Measurements from ENCODE around the gene PTAR1.

The PTAR1 gene

GRCh38 chr9:69750085-69750484 lies 9.7 kb downstream of the PTAR1 start:
- DNase-seq (ENCODE audit: low read depth in 2 of 2): no peak

GRCh38 chr9:69748304-69748703 lies 11.5 kb downstream of the PTAR1 start:
- no peak for DNase-seq (ENCODE audit: low read depth in 2 of 2)

GRCh38 chr9:69746859-69747560 lies 12.8 kb downstream of the PTAR1 start:
- no peak for DNase-seq (ENCODE audit: low read depth in 2 of 2)

DNA sequence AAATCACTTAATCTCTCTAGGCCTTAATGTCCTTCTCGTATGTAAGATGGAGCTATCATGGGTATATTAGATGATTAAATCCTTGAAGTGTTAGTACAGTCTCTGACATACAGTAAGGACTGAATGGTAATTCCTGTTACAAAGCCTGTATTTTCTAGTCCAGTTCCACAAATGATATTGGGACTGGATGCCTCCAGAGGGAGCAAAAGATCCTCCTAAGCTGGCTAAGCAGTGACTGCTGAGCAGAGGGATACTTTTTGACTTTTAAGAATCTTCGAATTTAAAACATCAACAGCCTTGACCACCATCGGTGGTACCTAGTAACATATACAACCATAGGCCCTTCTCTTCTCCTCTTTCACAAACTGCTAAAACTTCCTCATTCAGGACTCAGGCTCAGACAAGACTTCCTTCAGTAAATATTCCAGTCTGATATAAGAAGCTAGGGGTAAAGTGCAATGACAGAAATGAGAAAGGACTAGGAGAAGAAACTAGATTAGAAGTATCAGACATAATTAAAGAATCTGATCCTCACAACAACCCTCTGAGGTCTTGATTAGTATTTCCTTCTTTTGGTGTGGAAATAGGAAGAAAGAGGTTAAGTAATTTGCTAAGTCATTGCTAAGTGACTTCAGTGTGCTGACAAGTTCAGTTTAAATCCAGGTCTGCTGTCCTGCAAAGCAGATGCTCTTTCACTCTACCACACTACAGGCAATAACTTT lies 13.9 kb downstream of the PTAR1 start:
- DNase-seq (ENCODE audit: low read depth in 2 of 2): no peak

DNA sequence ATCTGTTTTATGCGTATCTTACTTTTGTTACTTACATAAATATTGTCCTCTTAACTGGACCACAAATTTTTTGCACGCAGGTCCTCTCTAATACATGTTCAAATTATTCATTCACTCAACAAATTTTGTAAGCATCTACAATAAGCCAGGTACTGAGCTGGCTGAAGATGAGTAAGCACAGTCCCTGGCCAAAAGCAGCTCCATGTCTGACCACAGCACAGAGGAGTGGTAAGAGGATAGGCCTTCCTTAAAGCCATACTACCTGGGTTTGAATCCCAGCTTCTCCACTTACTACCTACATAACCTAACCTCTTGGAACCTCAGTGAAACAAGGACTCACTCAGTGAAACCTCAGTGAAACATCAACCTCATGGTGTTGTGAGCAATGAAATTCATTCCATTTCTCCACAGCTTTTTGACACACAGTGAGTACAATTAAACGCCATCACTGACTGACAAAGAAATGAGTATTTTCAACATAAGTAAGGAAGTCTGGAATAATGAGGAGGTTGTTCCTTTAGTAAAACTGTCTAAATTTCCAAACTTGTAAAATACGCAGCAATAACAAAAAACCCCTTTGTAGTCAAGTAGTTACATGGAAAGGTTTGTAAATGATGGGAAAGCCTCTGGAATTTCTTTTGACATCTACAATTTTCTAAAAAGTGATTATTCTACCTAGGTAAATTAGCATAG lies 15.0 kb downstream of the PTAR1 start:
- DNase-seq (ENCODE audit: low read depth in 2 of 2): no peak

DNA sequence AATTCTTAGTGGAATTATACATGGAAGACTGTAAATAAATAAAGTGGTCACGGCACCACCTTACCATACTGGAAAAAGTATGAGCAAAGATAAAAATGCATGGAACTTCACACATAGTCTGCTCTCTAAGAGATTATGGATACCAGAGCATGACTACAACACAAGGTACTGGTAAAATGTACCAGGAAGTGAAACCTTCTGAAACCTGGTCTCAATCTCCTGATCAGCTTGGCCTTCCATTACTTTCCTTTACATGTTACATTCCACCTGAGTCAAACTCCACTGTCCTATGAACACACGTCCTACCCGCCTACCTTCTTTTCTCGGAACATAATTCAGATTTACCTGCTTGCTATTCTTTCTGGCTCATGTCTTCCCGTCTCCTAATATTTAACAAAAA lies 15.9 kb downstream of the PTAR1 start:
- no peak for DNase-seq (ENCODE audit: low read depth in 2 of 2)

- no peak for DNase-seq (ENCODE audit: low read depth in 2 of 2)
These were observed 18.8 kb downstream of the PTAR1 start for GRCh38 chr9:69740872-69741505.

GRCh38 chr9:69731348-69731747 lies 28.5 kb downstream of the PTAR1 start:
- no peak for DNase-seq (ENCODE audit: low read depth in 2 of 2)

DNA sequence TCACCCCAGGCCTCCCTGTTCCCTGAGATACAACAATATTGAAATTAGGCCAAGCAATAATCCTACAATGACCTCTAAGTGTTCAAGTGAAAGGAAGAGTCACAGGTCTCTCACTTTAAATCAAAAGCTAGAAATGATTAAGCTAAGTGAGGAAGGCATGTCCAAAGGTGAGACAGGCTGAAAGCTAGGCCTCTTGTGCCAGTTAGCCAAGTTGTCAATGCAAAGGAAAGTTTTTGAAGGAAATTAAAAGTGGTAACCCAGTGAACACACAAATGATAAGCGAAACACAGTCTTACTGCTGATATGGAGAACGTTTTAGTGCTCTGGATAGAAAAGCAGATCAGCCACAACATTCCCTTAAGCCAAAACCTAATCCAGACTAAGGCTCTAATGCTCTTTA lies 39.8 kb downstream of the PTAR1 start:
- DNase-seq (ENCODE audit: low read depth in 2 of 2): no peak

- DNase-seq (ENCODE audit: low read depth in 2 of 2): no peak
These were observed 40.4 kb downstream of the PTAR1 start for GRCh38 chr9:69719367-69719766.

GRCh38 chr9:69718218-69718617 lies 41.6 kb downstream of the PTAR1 start:
- DNase-seq (ENCODE audit: low read depth in 2 of 2): no peak

GRCh38 chr9:69715825-69716224 lies 44.0 kb downstream of the PTAR1 start:
- DNase-seq (ENCODE audit: low read depth in 2 of 2): no peak

GRCh38 chr9:69715096-69715495 lies 44.7 kb downstream of the PTAR1 start:
- DNase-seq (ENCODE audit: low read depth in 2 of 2): no peak

DNA sequence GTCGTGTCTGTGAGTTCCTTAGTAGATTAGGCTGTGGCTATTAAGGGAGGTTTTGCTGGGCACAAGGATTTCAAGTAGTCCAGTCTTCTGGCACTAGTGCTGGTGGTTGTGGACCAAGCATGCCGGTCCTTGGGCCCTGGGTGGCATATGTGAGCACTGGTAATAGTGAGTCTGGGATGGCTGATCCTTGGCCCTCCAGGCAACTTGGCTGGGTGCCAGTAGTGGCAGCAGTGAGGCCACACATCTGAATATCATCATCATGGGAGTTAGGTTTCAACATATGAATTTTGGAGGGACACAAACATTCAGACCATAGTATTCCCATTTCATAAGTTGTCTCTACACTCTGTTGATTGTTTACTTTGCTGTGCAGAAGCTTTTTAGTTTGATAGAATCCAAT lies 62.3 kb downstream of the PTAR1 start:
- DNase-seq (ENCODE audit: low read depth in 2 of 2): no peak

DNA sequence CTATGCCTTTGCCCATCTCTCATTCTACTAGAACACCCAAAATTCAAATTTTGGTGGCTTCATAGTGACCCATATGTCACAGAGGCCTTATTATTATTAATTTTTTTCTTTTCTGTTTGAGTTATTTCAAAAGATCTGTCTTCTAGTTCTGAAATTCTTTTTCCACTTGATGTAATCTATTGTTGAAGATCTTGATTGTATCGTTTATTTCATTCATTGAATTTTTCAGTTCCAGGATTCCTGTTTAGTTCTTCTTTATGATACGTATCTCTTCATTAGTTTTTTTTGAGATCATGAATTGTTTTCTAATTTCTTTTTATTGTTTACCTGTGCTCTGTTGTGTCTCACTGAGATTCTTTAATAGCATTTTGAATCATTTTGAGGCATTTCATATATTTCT lies 63.0 kb downstream of the PTAR1 start:
- DNase-seq (ENCODE audit: low read depth in 2 of 2): no peak

GRCh38 chr9:69689991-69690538 lies 69.7 kb downstream of the PTAR1 start:
- no peak for DNase-seq (ENCODE audit: low read depth in 2 of 2)

- no peak for DNase-seq (ENCODE audit: low read depth in 2 of 2)
These were observed 75.9 kb downstream of the PTAR1 start for GRCh38 chr9:69683927-69684326.

DNA sequence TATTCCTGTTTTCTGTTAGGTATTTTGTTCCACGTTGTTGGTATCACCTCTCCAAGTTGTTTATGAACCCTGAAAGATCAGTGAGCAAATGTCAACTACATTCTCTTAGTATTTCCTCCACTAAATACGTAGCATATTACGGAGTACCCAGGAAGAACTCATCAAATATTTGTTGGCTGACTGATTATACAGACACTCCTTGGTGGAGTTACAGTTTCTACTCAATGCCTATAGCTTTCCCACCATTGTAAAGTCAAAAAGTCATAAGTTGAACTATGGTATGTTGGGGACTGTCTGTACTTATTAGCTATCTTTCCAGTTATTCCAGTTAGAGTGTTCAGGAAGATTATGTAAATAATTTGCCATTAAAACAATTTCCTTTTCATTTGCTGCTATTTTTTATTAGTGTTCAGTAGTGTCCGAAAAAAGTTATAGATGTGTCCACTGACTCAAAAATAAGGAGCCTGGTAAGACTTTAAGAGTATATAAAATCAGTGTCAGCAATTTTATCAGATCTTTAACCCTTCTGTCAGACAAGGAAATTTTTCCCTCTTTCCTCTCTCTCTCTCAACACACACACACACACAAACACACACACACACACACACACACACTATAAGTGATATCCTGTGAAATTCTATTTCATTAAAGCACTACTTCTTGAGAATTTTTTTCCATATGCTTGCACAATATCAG lies 80.8 kb downstream of the PTAR1 start:
- DNase-seq (ENCODE audit: low read depth in 2 of 2): no peak

DNA sequence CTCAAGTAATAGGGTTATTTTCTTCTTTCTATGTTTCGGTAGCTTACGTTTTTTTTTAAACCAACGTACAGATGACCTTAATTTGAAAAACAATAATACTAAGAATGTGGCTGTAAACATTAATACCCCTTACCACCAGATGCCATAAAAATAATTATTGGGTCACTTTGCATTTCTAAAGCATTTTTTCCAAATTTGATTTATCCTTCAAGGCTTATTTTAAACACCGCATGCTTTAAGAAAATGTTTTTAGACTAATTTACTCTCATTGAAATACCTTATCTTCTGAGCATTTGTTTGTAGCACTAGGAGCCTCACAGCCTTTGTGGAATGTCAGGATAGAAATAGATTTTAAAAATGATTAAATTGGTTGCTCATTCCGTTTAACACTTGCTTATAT lies 81.9 kb downstream of the PTAR1 start:
- DNase-seq (ENCODE audit: low read depth in 2 of 2): no peak

- no peak for DNase-seq (ENCODE audit: low read depth in 2 of 2)
These were observed 84.2 kb downstream of the PTAR1 start for GRCh38 chr9:69675563-69675962.

GRCh38 chr9:69674716-69675438 lies 84.9 kb downstream of the PTAR1 start:
- no peak for DNase-seq (ENCODE audit: low read depth in 2 of 2)

All from stimulated activated CD8-positive, alpha-beta memory T cell treated with anti-CD3 and anti-CD28 coated beads, Interleukin-2, amount 100 ng/mL, for 48 hours (primary cell).